ENCODE measurements around the gene SUMO3.

DNA sequence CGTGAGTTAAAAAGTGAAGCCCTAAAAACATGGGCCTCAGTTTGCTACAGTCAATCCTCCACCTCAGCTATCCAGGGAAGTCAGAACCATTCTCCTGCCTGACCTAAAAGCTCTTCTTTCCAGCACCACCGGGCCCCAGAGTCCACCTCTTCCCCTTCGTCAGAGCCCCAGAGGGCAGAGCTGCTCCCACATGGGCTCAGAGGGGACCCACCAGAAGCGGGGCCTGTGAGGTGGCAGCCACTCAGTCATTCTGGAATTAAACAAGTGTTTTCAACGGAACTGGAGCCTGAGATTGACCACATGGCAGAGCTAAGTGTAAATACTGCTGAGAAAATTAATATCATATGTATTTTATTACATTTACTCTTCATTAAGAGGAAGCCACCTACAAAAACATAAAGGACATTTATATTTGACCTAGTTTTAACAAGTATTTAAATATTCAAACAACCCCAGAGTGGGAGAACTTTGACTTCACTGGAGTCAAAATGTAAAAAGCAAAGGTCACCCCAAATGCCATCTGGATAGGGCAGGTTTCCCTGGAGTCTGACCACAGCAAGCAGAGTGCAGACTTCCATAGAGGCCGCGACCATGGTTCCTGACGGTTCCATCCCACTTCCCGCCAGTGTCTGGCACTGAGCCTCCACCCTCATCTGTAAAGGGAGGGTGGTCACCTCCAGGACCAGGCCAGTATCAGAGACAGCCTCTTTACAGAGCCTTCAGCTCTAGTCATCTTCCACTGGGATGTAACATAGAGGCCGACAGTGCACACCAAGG is 1.8 kb downstream of the SUMO3 start:
- TF ChIP-seq CTCF (IDR thresholded peaks at IDR 0.05) (no peak), EP300 (IDR thresholded peaks at IDR 0.05) (no peak)
